Hematopoietic multipotent progenitor cell (in vitro differentiated cells): ENCODE measurements around the gene ARL5C. TPM values are rescaled to one million over a fixed set of nuclear protein-coding genes. Genes with fewer than 3 reads are reported as not detected.

Source experiments
- DNase-seq, 3 donors: peaks; one replicate each; pipeline ENCODE4 v3.0.0-alpha.2; 2011 to 2015; ENCODE audit warnings: low read depth in 2 of 3, low spot score in 2 of 3
- total RNA-seq: library from RNA; depleted of rRNA; stranded (reverse); fragments of >200 nt; gene quantifications from one replicate; pipeline ENCODE4 v1.2.3, GENCODE V29; 2012

The ARL5C gene
- total RNA-seq, 1 donor = 0.54 TPM

DNA sequence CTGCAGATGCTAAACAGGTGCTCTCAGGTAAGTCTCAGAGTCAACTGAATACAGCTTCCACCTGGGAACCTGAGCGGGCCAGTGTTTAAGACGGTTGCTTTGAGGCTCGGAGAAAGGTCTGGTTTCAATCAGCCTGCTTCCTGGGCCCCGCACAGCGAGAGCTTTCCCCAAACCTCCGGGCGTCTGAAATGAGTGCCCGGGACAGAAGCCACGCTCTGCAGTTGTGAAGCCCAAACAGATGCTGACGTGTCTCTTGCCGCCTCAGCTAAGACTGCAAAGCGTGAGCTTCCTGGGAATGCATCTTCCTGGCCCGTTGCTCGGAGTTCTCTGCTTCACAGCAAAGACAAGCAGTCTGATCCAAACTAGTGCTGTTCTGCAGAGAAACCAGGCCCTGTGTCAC lies 51.2 kb downstream of the ARL5C start:
- DNase-seq = no peak

GRCh38 chr17:39113871-39114270 lies 52.1 kb downstream of the ARL5C start:
- DNase-seq = no peak

DNA sequence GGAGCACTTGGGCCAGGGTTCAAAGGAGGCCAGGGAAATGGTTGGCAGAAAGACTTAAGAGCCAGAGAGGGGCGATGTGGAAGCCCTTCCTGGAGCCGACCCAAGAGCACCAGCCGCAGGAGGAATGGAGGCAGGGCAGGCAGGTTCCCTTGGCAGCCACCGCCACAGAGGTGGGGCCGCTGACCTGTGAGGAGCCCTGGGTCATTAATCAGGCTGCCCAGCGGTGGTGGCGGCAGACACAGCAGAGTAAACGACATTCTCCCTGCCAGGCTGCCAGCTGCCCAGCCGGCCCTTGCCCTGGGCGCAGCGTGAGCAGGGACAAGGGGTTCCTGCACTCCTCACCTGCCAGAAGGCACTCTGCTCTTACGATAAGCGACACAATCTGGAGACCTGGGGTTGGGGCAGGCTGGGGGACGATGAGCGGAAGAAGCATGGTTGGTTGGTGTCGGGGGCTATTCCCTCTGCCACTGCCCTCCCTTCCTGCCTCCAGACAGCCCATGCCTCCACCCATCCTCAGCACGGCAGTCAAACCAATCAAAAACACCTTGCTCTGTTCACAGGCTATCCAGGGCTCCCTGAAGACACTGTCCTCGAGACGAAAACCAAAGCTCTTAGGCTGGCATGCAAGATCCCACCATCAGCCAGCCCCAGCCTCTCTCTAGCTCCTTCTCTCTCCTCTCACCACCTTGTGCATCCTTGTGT lies 55.4 kb downstream of the ARL5C start:
- no peak for DNase-seq

GRCh38 chr17:39108461-39109375 lies 57.2 kb downstream of the ARL5C start:
- no peak for DNase-seq

GRCh38 chr17:39107973-39108372 lies 58.0 kb downstream of the ARL5C start:
- no peak for DNase-seq

DNA sequence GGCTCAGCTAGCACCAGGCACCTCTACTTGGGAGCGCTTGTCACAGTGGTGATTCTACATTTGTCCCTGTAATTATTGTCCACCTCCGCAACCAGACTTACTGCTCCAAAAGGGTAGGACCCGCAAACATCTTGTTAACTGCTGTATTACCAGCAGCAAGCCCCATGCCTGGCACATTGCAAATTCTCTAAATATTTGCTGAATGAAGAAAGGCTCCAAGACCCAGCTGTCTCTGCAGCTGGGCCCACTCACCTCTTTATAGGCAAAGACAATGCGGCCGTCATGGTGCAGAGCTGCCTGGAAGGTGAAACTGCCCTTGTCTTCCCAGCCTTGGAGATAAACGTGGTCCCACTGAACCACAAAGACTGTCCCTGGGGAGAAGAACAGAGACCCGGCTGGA lies 58.8 kb downstream of the ARL5C start:
- no peak for DNase-seq

Other genes starting within 250 kb of the ARL5C start
- not detected for gene FBXO47, start 198.8 kb downstream of the ARL5C start, total RNA-seq
- gene PLXDC1, start 14.5 kb downstream of the ARL5C start, total RNA-seq = under 0.01 TPM
- 4.8 TPM for gene CACNB1, start 31.5 kb upstream of the ARL5C start, total RNA-seq
- 3,460 TPM for gene RPL19, start 34.1 kb upstream of the ARL5C start, total RNA-seq
- not detected for gene STAC2, start 59.8 kb upstream of the ARL5C start, total RNA-seq
- gene FBXL20, start 235.5 kb upstream of the ARL5C start, total RNA-seq = 22.4 TPM